Liver (tissue), 9 donors: ENCODE results near the gene SMAD1. TPM values are rescaled to one million over a fixed set of nuclear protein-coding genes. Genes with fewer than 3 reads are reported as not detected.

ENCODE experiments used
- DNase-seq: peaks from one replicate; pipeline ENCODE4 v3.0.0-alpha.2; 2017; ENCODE audit warnings: low spot score
- H3K27ac ChIP-seq, 2 donors: one replicate each; pipeline ENCODE4 v1.7.0; 2013; ENCODE audit warnings: inconsistent platforms in 2 of 2, low read length in 2 of 2, control low read depth in 1 of 2, low read depth in 1 of 2, mild to moderate bottlenecking in 1 of 2
- H3K27me3 ChIP-seq, 4 donors: one replicate each; pipeline versions ENCODE4 v1.6.1 to v1.7.0; 2013; ENCODE audit warnings: low read length in 3 of 4, inconsistent platforms in 1 of 4, mild to moderate bottlenecking in 1 of 4, moderate library complexity in 1 of 4; ENCODE audit not compliant: control insufficient read depth in 4 of 4, insufficient read depth in 4 of 4
- H3K36me3 ChIP-seq, 4 donors: one replicate each; pipeline versions ENCODE4 v1.6.1 to v1.7.0; 2013; ENCODE audit warnings: low read length in 3 of 4, mild to moderate bottlenecking in 3 of 4, low read depth in 1 of 4, moderate library complexity in 1 of 4; ENCODE audit not compliant: control insufficient read depth in 4 of 4, insufficient read depth in 3 of 4
- H3K4me1 ChIP-seq, 4 donors: one replicate each; pipeline versions ENCODE4 v1.6.1 to v1.7.0; 2013; ENCODE audit warnings: low read length in 3 of 4, mild to moderate bottlenecking in 3 of 4, moderate library complexity in 1 of 4; ENCODE audit not compliant: control insufficient read depth in 4 of 4, insufficient read depth in 4 of 4
- H3K4me3 ChIP-seq, 3 donors: one replicate each; pipeline versions ENCODE4 v1.6.1 to v1.7.0; 2013; ENCODE audit warnings: low read length in 3 of 3, control low read depth in 1 of 3, low read depth in 1 of 3, mild to moderate bottlenecking in 1 of 3
- H3K9ac ChIP-seq, 2 donors: one replicate each; pipeline ENCODE4 v1.7.0; 2013; ENCODE audit warnings: low read length in 2 of 2, mild to moderate bottlenecking in 2 of 2, moderate library complexity in 2 of 2, control low read depth in 1 of 2, low read depth in 1 of 2
- H3K9me3 ChIP-seq, 4 donors: one replicate each; pipeline versions ENCODE4 v1.6.1 to v1.7.0; 2013; ENCODE audit warnings: low read length in 3 of 4; ENCODE audit not compliant: control insufficient read depth in 4 of 4
- EGR1 ChIP-seq, 2 donors: IDR thresholded peaks; 2 replicates each; pipeline ENCODE4 v1.6.1; 2016 to 2018; ENCODE audit warnings: antibody characterized with exemption in 2 of 2, low read depth in 2 of 2
- FOXA1 ChIP-seq: IDR thresholded peaks from 2 replicates; pipeline ENCODE4 v1.6.1; 2016; ENCODE audit warnings: antibody characterized with exemption
- FOXA2 ChIP-seq: IDR thresholded peaks from 2 replicates; pipeline ENCODE4 v1.6.1; 2016; ENCODE audit warnings: antibody characterized with exemption
- GABPA ChIP-seq, 2 donors: IDR thresholded peaks in 1 of 2; conservative IDR thresholded peaks in 1 of 2; 2 replicates each; pipeline ENCODE4 v1.6.1; 2016; ENCODE audit warnings: antibody characterized with exemption in 2 of 2, mild to moderate bottlenecking in 1 of 2, moderate library complexity in 1 of 2
- HNF4A ChIP-seq, 2 donors: conservative IDR thresholded peaks; 2 replicates each; pipeline ENCODE4 v1.6.1; 2016; ENCODE audit warnings: antibody characterized with exemption in 2 of 2, mild to moderate bottlenecking in 2 of 2
- HNF4G ChIP-seq: IDR thresholded peaks from 2 replicates; pipeline ENCODE4 v1.6.1; 2016; ENCODE audit warnings: antibody characterized with exemption
- JUND ChIP-seq, 2 donors: IDR thresholded peaks; 2 replicates each; pipeline ENCODE4 v1.6.1; 2016; ENCODE audit warnings: antibody characterized with exemption in 2 of 2
- NR2F2 ChIP-seq: IDR thresholded peaks from 2 replicates; pipeline ENCODE4 v1.6.1; 2016; ENCODE audit warnings: antibody characterized with exemption
- RAD21 ChIP-seq, 2 donors: IDR thresholded peaks; 2 replicates each; pipeline ENCODE4 v1.6.1; 2016; ENCODE audit warnings: antibody characterized with exemption in 2 of 2, mild to moderate bottlenecking in 2 of 2
- REST ChIP-seq: IDR thresholded peaks from 2 replicates; pipeline ENCODE4 v1.6.1; 2016; ENCODE audit warnings: antibody characterized with exemption, mild to moderate bottlenecking
- RXRA ChIP-seq, 2 donors: IDR thresholded peaks; 2 replicates each; pipeline ENCODE4 v1.6.1; 2017 to 2018; ENCODE audit warnings: antibody characterized with exemption in 2 of 2, mild to moderate bottlenecking in 1 of 2
- SP1 ChIP-seq: IDR thresholded peaks from 2 replicates; pipeline ENCODE4 v1.6.1; 2018; ENCODE audit warnings: antibody characterized with exemption, mild to moderate bottlenecking
- TAF1 ChIP-seq: conservative IDR thresholded peaks from 2 replicates; pipeline ENCODE4 v1.6.1; 2016; ENCODE audit warnings: antibody characterized with exemption, mild to moderate bottlenecking
- YY1 ChIP-seq: IDR thresholded peaks from 2 replicates; pipeline ENCODE4 v1.6.1; 2016; ENCODE audit warnings: antibody characterized with exemption, mild to moderate bottlenecking
- ZBTB33 ChIP-seq: IDR thresholded peaks from 2 replicates; pipeline ENCODE4 v1.6.1; 2016; ENCODE audit warnings: antibody characterized with exemption
- WGBS: extraction: QIAGEN DNeasy Blood & Tissue Kit; methylation state at CpG from one replicate; pipeline ENCODE4 v1.1.7; 2013; 5-methylcytosine and 5-hydroxymethylcytosine counted together
- polyA plus RNA-seq, 2 donors: library from polyadenylated mRNA; stranded (reverse) in 1 of 2; unstranded in 1 of 2; fragments of 200-250 nt in 1 of 2; fragments of >200 nt in 1 of 2; fragmentation: Nextera tagmentation in 1 of 2; extraction: Ambion mirVana in 1 of 2; gene quantifications; one replicate each; pipeline versions ENCODE4 v1.2.1 to v1.2.3, GENCODE V29; 2013 to 2015
- total RNA-seq, 2 donors: library from RNA; depleted of rRNA; stranded (reverse); fragments of >200 nt; gene quantifications; one replicate each; pipeline ENCODE4 v1.2.3, GENCODE V29; 2014
- TF ChIP-seq, protein P1 (sequence below): IDR thresholded peaks from 2 replicates; pipeline ENCODE4 v1.6.1; 2016; ENCODE audit warnings: antibody characterized with exemption
- TF ChIP-seq, protein P2 (sequence below): fragments of 150-350 bp; IDR thresholded peaks from 2 replicates; pipeline ENCODE4 v1.5.1; 2017; ENCODE audit warnings: improper control_type of control experiment, low read depth, low read length; ENCODE audit not compliant: missing input control
- TF ChIP-seq, protein P3 (sequence below): IDR thresholded peaks from 2 replicates; pipeline ENCODE4 v1.6.1; 2016; ENCODE audit warnings: antibody characterized with exemption
- donor health status: healthy.
- donor health status: healthy.
- donor health status: healthy.
- donor health status: healthy.
- donor health status: healthy.

The SMAD1 gene
- total and polyA plus RNA-seq, 4 donors: 6.3 to 43.8 (median 14.6) TPM

GRCh38 chr4:145493166-145493565 lies 11.5 kb downstream of the SMAD1 start:
- WGBS: 67% methylated on average over 2 of the region's 2 CpGs
- Histone ChIP-seq H3K9me3 (no peaks in the 10 kb centered on the region), H3K36me3 (no peaks in the 10 kb centered on the region), H3K27ac (no peak overlapping the region), H3K4me3 (no peak overlapping the region), H3K27me3 (no peaks in the 10 kb centered on the region), H3K4me1 (peaks cover 2 to 30% (median 16%) of the 10 kb centered on the region in 4 donors), H3K9ac (no peak overlapping the region)
- TF ChIP-seq FOXA1: no peak
- no peak for TF ChIP-seq NR2F2
- TF ChIP-seq FOXA2: no peak
- TF ChIP-seq, protein P1, sequence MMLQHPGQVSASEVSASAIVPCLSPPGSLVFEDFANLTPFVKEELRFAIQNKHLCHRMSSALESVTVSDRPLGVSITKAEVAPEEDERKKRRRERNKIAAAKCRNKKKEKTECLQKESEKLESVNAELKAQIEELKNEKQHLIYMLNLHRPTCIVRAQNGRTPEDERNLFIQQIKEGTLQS: no peak
- no peak for TF ChIP-seq SP1
- TF ChIP-seq RXRA (IDR thresholded peaks at IDR 0.05): no peak
- no peak for TF ChIP-seq RAD21 (IDR thresholded peaks at IDR 0.05)
- TF ChIP-seq, protein P2, sequence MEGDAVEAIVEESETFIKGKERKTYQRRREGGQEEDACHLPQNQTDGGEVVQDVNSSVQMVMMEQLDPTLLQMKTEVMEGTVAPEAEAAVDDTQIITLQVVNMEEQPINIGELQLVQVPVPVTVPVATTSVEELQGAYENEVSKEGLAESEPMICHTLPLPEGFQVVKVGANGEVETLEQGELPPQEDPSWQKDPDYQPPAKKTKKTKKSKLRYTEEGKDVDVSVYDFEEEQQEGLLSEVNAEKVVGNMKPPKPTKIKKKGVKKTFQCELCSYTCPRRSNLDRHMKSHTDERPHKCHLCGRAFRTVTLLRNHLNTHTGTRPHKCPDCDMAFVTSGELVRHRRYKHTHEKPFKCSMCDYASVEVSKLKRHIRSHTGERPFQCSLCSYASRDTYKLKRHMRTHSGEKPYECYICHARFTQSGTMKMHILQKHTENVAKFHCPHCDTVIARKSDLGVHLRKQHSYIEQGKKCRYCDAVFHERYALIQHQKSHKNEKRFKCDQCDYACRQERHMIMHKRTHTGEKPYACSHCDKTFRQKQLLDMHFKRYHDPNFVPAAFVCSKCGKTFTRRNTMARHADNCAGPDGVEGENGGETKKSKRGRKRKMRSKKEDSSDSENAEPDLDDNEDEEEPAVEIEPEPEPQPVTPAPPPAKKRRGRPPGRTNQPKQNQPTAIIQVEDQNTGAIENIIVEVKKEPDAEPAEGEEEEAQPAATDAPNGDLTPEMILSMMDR: no peak
- TF ChIP-seq GABPA (IDR thresholded peaks at IDR 0.05 in 1 of 2, conservative IDR thresholded peaks at IDR 0.05 in 1 of 2): no peak
- no peak for TF ChIP-seq TAF1
- TF ChIP-seq, protein P3, sequence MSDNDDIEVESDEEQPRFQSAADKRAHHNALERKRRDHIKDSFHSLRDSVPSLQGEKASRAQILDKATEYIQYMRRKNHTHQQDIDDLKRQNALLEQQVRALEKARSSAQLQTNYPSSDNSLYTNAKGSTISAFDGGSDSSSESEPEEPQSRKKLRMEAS: no peak
- TF ChIP-seq HNF4A (conservative IDR thresholded peaks at IDR 0.05): no peak
- no peak for DNase-seq

GRCh38 chr4:145494666-145495270 lies 13.1 kb downstream of the SMAD1 start:
- no peak for TF ChIP-seq FOXA1
- no peak for TF ChIP-seq HNF4A (conservative IDR thresholded peaks at IDR 0.05)
- TF ChIP-seq, protein P2: no peak
- TF ChIP-seq, protein P3: no peak
- no peak for TF ChIP-seq RAD21 (IDR thresholded peaks at IDR 0.05)
- no peak for TF ChIP-seq RXRA (IDR thresholded peaks at IDR 0.05)
- TF ChIP-seq NR2F2: no peak
- TF ChIP-seq SP1: no peak
- TF ChIP-seq YY1: no peak
- no peak for TF ChIP-seq TAF1
- TF ChIP-seq JUND (IDR thresholded peaks at IDR 0.05): no peak
- TF ChIP-seq GABPA (IDR thresholded peaks at IDR 0.05 in 1 of 2, conservative IDR thresholded peaks at IDR 0.05 in 1 of 2): no peak
- no peak for TF ChIP-seq FOXA2
- TF ChIP-seq REST: no peak
- no peak for TF ChIP-seq ZBTB33
- TF ChIP-seq, protein P1: no peak
- TF ChIP-seq HNF4G: no peak
- TF ChIP-seq EGR1 (IDR thresholded peaks at IDR 0.05; ENCODE audit: low read depth in 2 of 2): no peak
- Histone ChIP-seq H3K36me3 (no peaks in the 10 kb centered on the region), H3K9me3 (no peaks in the 10 kb centered on the region), H3K9ac (no peak overlapping the region), H3K27me3 (no peaks in the 10 kb centered on the region), H3K27ac (no peak overlapping the region), H3K4me1 (peaks cover 8 to 40% (median 23%) of the 10 kb centered on the region in 4 donors), H3K4me3 (no peak overlapping the region)
- WGBS: 77% methylated on average over 4 of the region's 4 CpGs
- no peak for DNase-seq
